Activated CD8-positive, alpha-beta T cell treated with anti-CD3 and anti-CD28 coated beads, Interleukin-2, amount 10 ng/mL, durations not matched to agents 7 days and 5 days (primary cell): ENCODE data around the gene CACNB2. TPM values are rescaled to one million over a fixed set of nuclear protein-coding genes. Genes with fewer than 3 reads are reported as not detected.

Experiments
- ATAC-seq: fragments of 150-1000 bp; cut with Tn5 transposase; one replicate; pipeline ENCODE4 v1.10.0; 2021; ENCODE audit warnings: moderate library complexity
- CTCF ChIA-PET: fragments of 350-600 bp; sonication (Branson Sonifier 250); formaldehyde crosslinking; loops from one replicate; lab custom pipeline; 2021; ENCODE audit warnings: antibody characterized with exemption; lab: Charles Lee
- POLR2A ChIA-PET: fragments of 350-600 bp; sonication (Branson Sonifier 250); formaldehyde crosslinking; loops from one replicate; lab custom pipeline; 2021; ENCODE audit warnings: antibody characterized with exemption; lab: Charles Lee
- DNase-seq: peaks from one replicate; pipeline ENCODE4 v3.0.0-alpha.2; 2020
- H3K27ac Mint-ChIP-seq: one replicate; pipeline ENCODE4 v1.8.0; 2021; ENCODE audit warnings: mild to moderate bottlenecking, mixed read lengths
- H3K27me3 Mint-ChIP-seq: one replicate; pipeline ENCODE4 v1.8.0; 2021; ENCODE audit warnings: low read depth, mixed read lengths
- H3K36me3 Mint-ChIP-seq: one replicate; pipeline ENCODE4 v1.8.0; 2021; ENCODE audit warnings: low read depth, mixed read lengths
- H3K4me1 Mint-ChIP-seq: one replicate; pipeline ENCODE4 v1.8.0; 2021; ENCODE audit warnings: low read depth, mixed read lengths
- H3K4me3 Mint-ChIP-seq: one replicate; pipeline ENCODE4 v1.8.0; 2021; ENCODE audit warnings: mild to moderate bottlenecking, mixed read lengths
- H3K9me3 Mint-ChIP-seq: one replicate; pipeline ENCODE4 v1.8.0; 2022; ENCODE audit warnings: mixed read lengths; ENCODE audit not compliant: insufficient read depth
- total RNA-seq, 2 experiments: library from RNA; stranded (reverse); gene quantifications; one replicate each; pipeline ENCODE4 v1.2.3, GENCODE V29; 2021

Gene CACNB2
- total RNA-seq, 2 experiments from 2014 or later: not detected

DNA sequence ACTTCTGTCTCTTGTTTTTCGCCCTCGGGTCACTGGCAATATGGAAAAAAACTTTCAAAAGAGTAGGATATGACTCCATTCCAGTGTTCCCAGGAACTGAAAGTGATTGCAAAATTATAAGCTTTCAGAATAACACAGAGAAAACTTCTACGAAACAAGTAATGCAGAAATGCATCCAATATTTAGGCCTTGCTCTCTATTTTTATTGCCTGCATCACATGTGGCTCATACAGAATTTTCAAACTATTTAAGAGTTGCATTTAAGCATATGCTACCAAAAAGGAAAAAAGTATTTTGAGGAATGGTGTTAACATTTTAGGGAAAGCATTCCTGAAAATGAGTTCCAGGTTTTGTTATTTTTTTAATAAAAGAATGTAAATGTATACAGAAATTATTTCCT is 228.0 kb downstream of the CACNB2 start:
- Mint-ChIP-seq H3K4me1 (no peaks in the 10 kb centered on the region), H3K4me3 (no peak overlapping the region), H3K9me3 (no peaks in the 10 kb centered on the region), H3K27ac (no peak overlapping the region), H3K27me3 (no peaks in the 10 kb centered on the region), H3K36me3 (no peaks in the 10 kb centered on the region)
- CTCF ChIA-PET: no interaction called here
- DNase-seq (no peak), ATAC-seq (no peak)
- POLR2A ChIA-PET: no interaction called here

DNA sequence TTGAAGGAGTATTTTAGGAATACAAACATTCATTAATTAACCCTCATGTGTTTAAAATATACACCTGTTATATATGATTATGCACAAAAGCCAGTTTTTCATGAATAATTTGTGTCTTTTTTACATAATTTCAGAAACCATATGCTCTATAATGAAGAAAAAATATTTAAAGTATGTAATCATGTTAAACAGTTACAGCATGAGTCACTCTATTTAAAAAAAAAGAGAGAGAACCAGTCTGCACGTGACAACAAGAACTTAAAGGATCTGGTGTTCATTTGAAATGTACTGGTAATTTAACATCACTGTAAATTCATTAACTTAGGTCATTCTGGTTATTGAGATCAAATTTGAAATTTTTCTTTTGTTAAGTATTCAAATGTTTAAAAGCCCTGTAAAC is 228.5 kb downstream of the CACNB2 start:
- no peaks in the 10 kb centered on the region for H3K9me3 Mint-ChIP-seq
- ChIA-PET POLR2A (no interaction called here), CTCF (no interaction called here)
- ATAC-seq (no peak), DNase-seq (no peak)
- H3K4me1 Mint-ChIP-seq: no peaks in the 10 kb centered on the region
- H3K36me3 Mint-ChIP-seq: no peaks in the 10 kb centered on the region
- H3K27ac Mint-ChIP-seq: no peak overlapping the region
- H3K27me3 Mint-ChIP-seq: no peaks in the 10 kb centered on the region
- no peak overlapping the region for H3K4me3 Mint-ChIP-seq

DNA sequence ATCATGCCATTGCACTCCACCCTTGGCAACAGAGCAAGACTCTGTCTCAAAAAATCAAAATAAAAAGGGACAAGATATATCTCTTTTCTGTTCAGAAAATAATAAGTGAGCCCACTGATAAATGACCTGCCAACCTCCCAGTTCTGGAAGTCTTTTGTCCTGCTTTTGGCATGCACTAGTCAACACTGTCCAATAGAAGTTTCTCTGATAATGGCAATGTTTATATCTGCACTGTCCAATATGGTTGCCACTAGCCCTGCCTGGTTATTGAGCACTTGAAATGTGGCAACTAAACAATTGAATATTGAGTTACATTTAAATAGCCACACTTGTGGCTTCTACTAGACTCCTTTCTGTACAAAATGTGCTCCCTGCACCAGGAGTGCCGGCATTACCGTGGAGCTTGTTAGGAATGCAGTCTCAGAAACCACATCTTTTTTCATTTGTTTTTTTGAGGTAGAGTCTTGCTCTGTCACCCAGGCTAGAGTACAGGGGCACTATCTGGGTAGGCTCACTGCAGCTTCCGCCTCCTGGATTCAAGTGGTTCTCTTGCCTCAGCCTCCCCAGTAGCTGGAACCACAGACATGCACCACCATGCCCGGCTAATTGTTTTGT is 229.7 kb downstream of the CACNB2 start:
- ChIA-PET POLR2A (no interaction called here), CTCF (no interaction called here)
- Mint-ChIP-seq H3K27ac (no peak overlapping the region), H3K4me3 (no peak overlapping the region), H3K4me1 (no peaks in the 10 kb centered on the region), H3K9me3 (no peaks in the 10 kb centered on the region), H3K27me3 (no peaks in the 10 kb centered on the region), H3K36me3 (no peaks in the 10 kb centered on the region)
- DNase-seq (no peak), ATAC-seq (no peak)

DNA sequence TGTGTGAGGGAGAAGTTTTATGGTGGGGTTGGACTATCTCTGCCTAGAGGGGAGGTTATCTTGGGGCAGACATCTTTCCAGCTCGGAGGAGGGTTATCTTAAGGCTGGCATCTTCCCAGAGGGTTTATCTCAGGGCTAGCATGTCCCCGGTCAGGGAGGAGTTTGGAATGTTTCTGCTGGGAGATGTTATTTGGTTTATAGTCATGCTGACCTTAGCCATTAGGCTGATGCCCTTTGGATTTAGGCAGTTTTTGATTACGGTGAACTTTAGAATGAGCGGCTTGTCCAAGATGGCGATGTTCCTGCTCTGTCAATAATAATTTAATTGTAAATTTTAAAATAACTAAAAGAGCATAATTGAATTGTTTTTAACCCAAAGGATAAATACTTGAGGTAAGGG is 236.4 kb downstream of the CACNB2 start:
- no peaks in the 10 kb centered on the region for H3K4me1 Mint-ChIP-seq
- H3K36me3 Mint-ChIP-seq: no peaks in the 10 kb centered on the region
- no peaks in the 10 kb centered on the region for H3K9me3 Mint-ChIP-seq
- ATAC-seq (no peak), DNase-seq (no peak)
- H3K4me3 Mint-ChIP-seq: no peak overlapping the region
- no peak overlapping the region for H3K27ac Mint-ChIP-seq
- ChIA-PET POLR2A (no interaction called here), CTCF (no interaction called here)
- H3K27me3 Mint-ChIP-seq: peaks cover 3% of the 10 kb centered on the region

DNA sequence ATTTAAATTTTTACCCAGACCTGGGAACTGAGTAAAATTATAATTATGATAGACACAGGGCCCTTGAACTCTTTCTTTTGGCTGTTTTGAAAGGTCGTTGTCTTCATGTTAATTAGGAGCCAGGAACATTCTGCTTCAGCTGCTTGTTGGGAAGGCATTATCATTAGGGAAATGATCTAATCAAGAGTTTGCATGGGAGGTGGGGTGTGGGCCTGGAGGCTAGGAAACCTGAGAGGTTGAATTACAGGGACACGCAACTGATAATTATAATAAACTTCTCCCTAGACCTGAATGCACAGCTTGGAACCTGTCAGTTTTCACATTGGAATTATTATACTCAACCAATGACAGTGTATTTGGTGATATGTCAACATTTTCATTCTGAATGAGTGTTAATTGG is 237.7 kb downstream of the CACNB2 start:
- no peak for DNase-seq
- H3K27ac Mint-ChIP-seq: no peak overlapping the region
- no peaks in the 10 kb centered on the region for H3K4me1 Mint-ChIP-seq
- peaks cover 3% of the 10 kb centered on the region for H3K27me3 Mint-ChIP-seq
- no peak overlapping the region for H3K4me3 Mint-ChIP-seq
- H3K36me3 Mint-ChIP-seq: no peaks in the 10 kb centered on the region
- ATAC-seq: no peak
- CTCF ChIA-PET: no interaction called here
- H3K9me3 Mint-ChIP-seq: no peaks in the 10 kb centered on the region
- POLR2A ChIA-PET: no interaction called here

DNA sequence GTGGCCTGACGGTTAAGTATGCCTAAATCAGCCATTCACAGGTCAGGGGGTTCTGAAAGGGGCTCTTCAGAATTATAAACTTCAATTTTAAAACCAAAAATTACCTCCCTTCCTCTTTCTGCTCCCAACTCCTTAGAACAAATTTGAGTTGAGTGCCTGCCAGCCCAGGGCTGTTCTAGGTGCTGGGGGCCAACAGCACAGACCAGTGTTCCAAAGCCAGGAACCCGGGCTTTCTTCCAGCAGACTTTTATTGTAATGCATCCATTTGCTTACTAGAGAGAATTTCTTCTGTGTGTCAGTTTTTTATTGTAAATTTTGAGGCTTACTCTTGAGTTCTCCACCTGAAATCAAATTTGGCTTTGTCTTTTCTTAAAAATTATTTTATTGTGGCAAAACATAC is 238.5 kb downstream of the CACNB2 start:
- Mint-ChIP-seq H3K27ac (no peak overlapping the region), H3K4me3 (no peak overlapping the region), H3K9me3 (no peaks in the 10 kb centered on the region), H3K36me3 (no peaks in the 10 kb centered on the region), H3K27me3 (peaks cover 3% of the 10 kb centered on the region), H3K4me1 (no peaks in the 10 kb centered on the region)
- ATAC-seq (no peak), DNase-seq (no peak)
- CTCF ChIA-PET: no interaction called here
- POLR2A ChIA-PET: no interaction called here

DNA sequence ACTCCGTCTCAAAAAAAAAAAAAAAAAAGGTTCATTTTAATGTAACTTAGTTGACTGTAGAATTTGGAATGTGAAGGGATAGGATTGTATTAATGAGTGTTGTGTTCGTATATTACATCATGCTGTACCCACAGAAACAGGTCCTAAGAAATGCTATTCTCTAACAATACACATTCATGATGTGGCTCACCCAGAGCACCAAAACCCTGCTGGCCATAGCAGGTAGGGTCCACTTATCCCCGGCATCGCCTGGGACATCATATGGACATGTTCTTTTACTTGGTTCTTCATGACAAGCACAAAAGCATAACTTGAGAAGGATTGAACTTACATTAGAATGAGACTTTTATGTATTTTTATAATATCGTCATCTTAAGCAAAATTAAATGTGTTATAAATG is 241.5 kb downstream of the CACNB2 start:
- no peaks in the 10 kb centered on the region for H3K27me3 Mint-ChIP-seq
- no peak overlapping the region for H3K4me3 Mint-ChIP-seq
- ATAC-seq (no peak), DNase-seq (no peak)
- H3K9me3 Mint-ChIP-seq: no peaks in the 10 kb centered on the region
- H3K4me1 Mint-ChIP-seq: no peaks in the 10 kb centered on the region
- H3K36me3 Mint-ChIP-seq: no peaks in the 10 kb centered on the region
- CTCF ChIA-PET: no interaction called here
- no peak overlapping the region for H3K27ac Mint-ChIP-seq
- POLR2A ChIA-PET: no interaction called here

DNA sequence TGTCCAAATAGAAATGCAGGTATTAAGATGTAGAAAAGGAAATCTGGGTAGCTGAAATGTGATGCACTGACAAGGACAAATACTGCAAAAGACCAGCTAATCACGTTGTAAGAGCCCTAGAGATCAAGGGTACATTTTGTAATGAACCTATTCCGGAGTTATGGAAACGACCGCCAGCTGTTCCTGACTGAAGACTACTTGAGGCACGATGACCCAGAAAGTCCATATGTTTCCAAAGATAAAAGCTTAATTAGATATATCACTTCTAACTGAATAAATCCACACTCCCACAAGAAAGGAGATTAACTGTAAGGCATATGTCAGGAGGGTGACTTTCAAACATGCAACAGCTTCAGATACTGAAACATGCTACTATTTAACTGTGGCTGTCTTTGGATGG is 257.7 kb downstream of the CACNB2 start:
- no peak overlapping the region for H3K4me3 Mint-ChIP-seq
- CTCF ChIA-PET: no interaction called here
- ATAC-seq: no peak
- POLR2A ChIA-PET: no interaction called here
- peaks cover 10% of the 10 kb centered on the region for H3K27me3 Mint-ChIP-seq
- H3K36me3 Mint-ChIP-seq: no peaks in the 10 kb centered on the region
- DNase-seq: no peak
- H3K27ac Mint-ChIP-seq: no peak overlapping the region
- peaks cover 5% of the 10 kb centered on the region for H3K4me1 Mint-ChIP-seq
- H3K9me3 Mint-ChIP-seq: no peaks in the 10 kb centered on the region

DNA sequence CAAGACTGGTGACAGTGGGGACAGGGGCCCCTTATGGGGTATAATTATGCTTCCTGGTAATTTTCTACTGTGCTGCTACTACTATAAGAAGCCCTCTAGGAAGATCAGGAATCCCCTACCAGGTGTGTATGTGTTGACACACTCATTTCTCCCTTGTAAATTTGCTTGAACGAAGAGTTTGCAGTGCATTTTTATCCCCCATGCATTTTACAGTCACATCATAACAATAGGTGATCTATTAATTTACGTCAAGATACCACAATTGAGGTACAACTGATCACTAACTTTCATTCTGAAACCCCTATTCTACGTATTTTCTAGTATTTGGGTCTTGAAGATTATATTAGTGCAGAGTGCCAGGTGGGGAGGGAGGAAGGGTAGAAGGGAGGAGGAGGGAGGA is 258.9 kb downstream of the CACNB2 start:
- H3K4me1 Mint-ChIP-seq: peaks cover 5% of the 10 kb centered on the region
- CTCF ChIA-PET: no interaction called here
- H3K9me3 Mint-ChIP-seq: no peaks in the 10 kb centered on the region
- POLR2A ChIA-PET: no interaction called here
- ATAC-seq (no peak), DNase-seq (no peak)
- no peak overlapping the region for H3K4me3 Mint-ChIP-seq
- H3K27ac Mint-ChIP-seq: no peak overlapping the region
- peaks cover 10% of the 10 kb centered on the region for H3K27me3 Mint-ChIP-seq
- H3K36me3 Mint-ChIP-seq: no peaks in the 10 kb centered on the region

DNA sequence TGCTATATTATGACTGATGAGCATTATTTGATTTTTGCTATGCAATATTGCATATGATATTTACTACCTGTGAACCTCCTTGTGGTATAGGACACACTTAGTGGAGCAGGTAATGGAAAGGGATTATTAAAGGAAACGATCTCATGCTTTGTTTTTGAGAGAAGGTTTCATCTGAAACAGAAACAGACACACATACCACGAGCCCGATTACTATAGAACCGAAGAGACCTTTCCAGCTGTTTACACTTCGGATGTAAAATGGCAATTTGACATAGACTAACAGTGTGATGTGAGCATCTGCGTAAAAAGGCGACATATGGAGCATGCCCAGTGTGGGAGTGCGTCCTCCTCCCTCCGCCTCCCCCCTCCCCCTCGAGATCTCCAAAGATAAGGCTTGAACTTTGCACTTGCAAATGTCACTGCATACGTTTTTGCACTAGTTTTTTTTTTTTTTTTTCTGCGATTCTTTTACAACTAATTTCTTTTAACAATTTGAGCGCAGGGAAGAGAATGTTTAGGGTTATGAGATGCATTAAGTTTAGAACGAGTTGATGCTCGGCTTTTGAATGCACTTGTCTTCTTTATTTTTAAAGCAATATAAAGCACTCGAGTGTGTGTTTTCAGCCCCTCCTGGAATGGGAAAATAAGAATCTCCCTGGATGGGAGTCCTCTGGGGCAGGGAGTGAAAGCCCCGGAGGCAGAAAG is 260.1 kb downstream of the CACNB2 start:
- no peaks in the 10 kb centered on the region for H3K9me3 Mint-ChIP-seq
- ChIA-PET CTCF (no interaction called here), POLR2A (interaction anchor here (0.6 kb wide), 1 partner anchor 811 kb away, joined by 5 read pairs; no protein-coding TSS in a partner anchor)
- DNase-seq (no peak), ATAC-seq (no peak)
- H3K27me3 Mint-ChIP-seq: peaks cover 10% of the 10 kb centered on the region
- H3K4me3 Mint-ChIP-seq: no peak overlapping the region
- no peak overlapping the region for H3K27ac Mint-ChIP-seq
- peaks cover 5% of the 10 kb centered on the region for H3K4me1 Mint-ChIP-seq
- no peaks in the 10 kb centered on the region for H3K36me3 Mint-ChIP-seq

DNA sequence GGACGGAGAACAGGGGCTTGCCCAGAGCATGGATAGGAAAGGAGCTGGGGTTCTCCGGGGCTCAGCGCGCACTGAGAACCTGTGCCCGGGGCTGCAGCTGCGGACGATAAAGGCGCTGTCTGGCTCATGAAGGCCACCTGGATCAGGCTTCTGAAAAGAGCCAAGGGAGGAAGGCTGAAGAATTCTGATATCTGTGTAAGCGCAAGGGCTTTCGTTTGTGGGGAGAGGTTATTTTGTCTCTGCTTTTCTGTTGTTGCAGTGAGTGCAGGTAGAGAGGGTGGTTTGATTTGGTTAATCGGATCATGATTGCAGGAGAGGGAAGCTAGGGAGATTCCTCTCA is 260.7 kb downstream of the CACNB2 start:
- CTCF ChIA-PET: no interaction called here
- Mint-ChIP-seq H3K4me3 (no peak overlapping the region), H3K27ac (no peak overlapping the region), H3K4me1 (peaks cover 5% of the 10 kb centered on the region), H3K27me3 (peaks cover 10% of the 10 kb centered on the region), H3K9me3 (no peaks in the 10 kb centered on the region), H3K36me3 (no peaks in the 10 kb centered on the region)
- POLR2A ChIA-PET: interaction anchor here (0.6 to 0.7 kb wide), 2 partner anchors 10 to 811 kb away, joined by 3 to 5 read pairs; no protein-coding TSS in a partner anchor
- ATAC-seq (no peak), DNase-seq (no peak)

DNA sequence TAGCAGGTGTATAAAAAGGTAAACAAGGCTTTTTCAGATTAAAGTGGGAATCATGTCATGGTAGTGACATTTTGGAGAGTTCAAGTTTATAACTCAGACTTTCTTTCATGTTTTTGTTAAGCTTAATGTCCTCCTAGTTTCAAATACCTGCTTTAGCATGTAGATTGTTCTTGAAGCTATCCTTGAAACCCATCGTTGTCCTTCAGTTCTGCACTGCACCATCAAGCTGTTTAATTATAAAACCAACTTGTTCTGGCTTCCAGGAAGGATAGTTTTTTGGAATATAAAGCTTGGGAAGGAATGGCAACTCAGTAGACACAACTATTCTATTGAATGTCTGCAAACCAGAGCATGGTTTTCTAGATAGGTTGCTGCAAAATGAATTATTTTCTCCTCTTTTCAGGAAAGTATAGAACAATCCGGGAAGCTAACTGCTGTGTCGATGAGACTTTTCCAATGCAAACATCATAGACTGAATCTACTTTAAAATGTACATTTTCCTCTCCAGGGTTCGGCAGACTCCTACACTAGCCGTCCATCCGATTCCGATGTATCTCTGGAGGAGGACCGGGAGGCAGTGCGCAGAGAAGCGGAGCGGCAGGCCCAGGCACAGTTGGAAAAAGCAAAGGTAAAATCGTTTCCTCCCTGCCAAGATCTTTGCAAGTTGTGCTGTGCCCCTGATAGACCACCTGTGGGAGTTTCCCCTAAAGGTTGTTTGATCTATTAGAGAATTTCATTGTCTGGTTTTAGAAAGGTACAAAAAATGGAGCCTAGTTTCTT is 261.4 kb downstream of the CACNB2 start:
- peaks cover 10% of the 10 kb centered on the region for H3K27me3 Mint-ChIP-seq
- no peak for DNase-seq
- H3K27ac Mint-ChIP-seq: no peak overlapping the region
- H3K36me3 Mint-ChIP-seq: no peaks in the 10 kb centered on the region
- no peaks in the 10 kb centered on the region for H3K9me3 Mint-ChIP-seq
- ChIA-PET CTCF (no interaction called here), POLR2A (interaction anchor here (0.6 to 0.7 kb wide), 2 partner anchors 11 to 812 kb away, joined by 3 to 5 read pairs; no protein-coding TSS in a partner anchor)
- no peak overlapping the region for H3K4me3 Mint-ChIP-seq
- peaks cover 5% of the 10 kb centered on the region for H3K4me1 Mint-ChIP-seq
- no peak for ATAC-seq
